GM18873 (cell line): Measurements from ENCODE around the gene NYNRIN.
A peak's percentile ranks its signal among the peaks of the same experiment; 100 is the strongest.
"Not testable (repeated sequence)": the region's sequence is repeated elsewhere in the genome, so short reads cannot be mapped to it uniquely, and the experiment has no call there.

Experiments used
- ATAC-seq: cut with Tn5 transposase; IDR thresholded peaks from one replicate; pipeline ENCODE4 v1.9.1; 2021; ENCODE audit warnings: mild to moderate bottlenecking, moderate library complexity, moderate number of reproducible peaks; ENCODE audit not compliant: unreplicated experiment, low FRiP score

The NYNRIN gene

DNA sequence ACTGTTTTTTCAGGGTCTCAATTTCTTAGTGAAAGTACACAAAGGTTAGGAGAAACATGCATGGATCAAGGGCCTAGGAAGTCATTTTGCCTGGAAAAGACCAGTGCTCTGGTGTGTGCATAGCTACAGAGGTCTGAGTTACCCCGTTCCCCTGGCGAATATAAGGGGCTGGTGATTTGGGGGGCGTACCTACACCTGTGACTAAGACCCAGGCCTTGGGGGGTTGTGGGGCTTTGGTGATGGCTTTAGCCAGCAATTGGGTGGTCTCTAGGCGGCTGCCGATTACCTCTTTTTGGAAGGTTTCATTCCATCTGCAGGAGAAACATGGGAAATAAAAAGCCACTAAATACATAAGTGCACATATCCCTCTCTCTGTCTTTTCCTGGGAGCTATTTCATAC, 42.7 kb downstream of the NYNRIN start:
- ATAC-seq: no peak

DNA sequence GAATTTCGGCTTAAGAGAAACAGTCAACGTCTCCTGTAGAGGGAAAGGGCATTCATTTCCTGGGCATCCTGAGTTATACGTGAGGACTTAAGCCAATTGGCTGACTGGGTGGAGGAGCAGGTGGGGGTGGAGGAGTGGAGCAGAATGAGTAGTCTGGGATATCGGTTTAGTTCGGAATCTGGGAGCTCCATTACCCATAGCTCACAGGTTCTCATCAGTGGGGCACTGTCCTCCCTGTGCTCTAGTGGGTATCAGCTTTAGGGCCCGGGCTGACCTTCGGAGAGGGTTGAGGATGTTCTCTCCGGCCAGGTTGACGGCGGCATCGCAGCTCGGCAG, 43.1 kb downstream of the NYNRIN start:
- ATAC-seq: no peak

DNA sequence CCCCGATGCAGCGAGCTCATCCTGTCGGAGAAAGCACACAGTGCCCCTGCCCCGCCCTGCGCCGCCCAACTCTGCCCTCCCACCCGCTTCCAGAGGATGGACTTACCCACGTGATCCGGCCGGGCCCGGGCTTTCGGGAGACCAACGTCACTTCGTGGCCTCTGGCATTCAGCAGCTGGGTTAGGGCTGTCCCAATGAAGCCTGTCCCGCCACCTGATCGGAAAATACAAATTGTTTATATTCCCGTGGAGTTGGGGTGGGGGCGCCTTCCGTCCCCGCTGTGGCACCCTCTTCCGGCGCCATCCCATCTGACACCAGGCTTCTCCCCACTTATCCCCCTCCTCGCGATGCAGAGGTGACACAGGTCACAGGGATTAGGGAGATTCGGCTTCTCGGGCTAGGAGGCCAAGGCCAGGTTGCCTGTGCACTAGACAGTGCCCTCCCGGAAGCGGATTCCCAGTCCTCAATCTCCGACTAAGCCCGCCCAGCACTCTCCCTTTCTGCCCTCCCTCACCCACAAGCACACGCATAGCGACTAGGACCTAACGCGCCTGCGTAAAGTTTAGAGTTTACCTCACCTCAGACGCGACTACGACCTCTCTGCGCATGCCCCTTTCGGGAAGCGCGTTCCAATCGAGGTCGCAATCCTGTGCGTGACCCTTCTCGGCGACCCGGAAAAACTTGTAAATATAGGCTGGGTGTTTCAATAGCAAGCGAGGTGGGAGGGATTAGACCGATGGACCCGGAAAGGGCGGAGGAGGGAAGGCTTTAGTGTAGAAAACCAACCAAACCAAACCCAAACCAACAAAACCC, 43.6 kb downstream of the NYNRIN start, which contains the start of gene SDR39U1:
SDR39U1 (minus strand) TSS at position 537 of the 813 bp plus-strand sequence; CDS start at position 530, 7 bp downstream.
- peak; percentile 94 for ATAC-seq

DNA sequence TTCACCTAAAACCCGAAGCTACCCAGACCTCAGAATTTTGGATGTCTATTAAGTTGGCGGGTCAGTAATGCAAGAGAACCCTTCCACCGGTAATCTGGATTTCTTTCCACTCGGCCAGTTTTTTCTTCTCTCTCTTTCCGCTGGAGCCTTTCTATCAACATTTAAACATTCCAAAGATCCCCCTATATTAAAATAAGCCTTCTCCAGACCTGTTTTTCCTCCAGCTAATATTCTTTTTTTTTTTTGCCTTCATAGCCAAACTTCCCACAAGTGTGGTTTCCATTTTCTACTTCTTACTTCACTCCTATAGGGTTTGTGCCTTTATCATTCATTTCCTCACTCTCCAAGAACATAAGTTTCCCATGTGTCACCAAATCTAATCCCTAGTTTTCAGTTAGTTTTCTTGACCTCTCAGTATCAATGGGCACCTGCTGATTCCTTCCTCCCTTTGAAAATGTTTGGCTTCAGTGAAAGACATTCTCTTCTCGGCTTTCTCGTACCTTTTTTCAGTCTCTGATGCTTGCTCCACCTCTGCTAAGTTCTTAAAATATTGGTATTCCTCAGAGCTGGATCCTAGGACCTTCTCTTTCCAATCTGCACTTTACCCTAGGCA, 44.4 kb downstream of the NYNRIN start:
- no peak for ATAC-seq

DNA sequence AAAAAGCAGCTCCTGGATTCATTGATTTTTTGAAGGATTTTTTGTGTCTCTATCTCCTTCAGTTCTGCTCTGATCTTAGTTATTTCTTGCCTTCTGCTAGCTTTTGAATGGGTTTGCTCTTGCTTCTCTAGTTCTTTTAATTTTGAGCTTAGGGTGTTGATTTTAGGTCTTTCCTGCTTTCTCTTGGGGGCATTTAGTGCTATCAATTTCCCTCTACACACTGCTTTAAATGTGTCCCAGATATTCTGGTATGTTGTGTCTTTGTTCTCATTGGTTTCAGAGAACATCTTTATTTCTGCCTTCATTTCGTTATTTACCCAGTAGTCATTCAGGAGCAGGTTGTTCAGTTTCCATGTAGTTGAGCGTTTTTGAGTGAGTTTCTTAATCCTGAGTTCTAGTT, 52.0 kb downstream of the NYNRIN start:
- not testable (repeated sequence) for ATAC-seq

DNA sequence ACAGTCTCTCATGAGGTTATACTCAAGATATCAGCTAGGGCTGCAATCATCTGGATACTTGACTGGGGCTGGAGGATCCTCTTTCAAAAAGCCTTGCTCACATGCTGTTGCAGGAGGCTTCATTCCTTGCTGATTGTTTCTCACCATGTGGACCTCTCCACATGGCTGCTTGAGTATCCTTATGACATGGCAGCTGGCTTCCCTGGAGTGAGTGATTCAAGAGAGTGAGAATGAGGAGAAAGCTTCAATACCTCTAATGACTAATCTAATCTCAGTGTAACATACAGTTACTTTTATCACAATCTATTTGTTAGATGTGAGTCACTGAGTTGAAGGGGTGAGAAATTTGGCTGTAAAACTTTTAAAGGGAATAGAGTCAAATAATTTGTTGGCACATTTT, 58.2 kb downstream of the NYNRIN start:
- ATAC-seq: no peak

DNA sequence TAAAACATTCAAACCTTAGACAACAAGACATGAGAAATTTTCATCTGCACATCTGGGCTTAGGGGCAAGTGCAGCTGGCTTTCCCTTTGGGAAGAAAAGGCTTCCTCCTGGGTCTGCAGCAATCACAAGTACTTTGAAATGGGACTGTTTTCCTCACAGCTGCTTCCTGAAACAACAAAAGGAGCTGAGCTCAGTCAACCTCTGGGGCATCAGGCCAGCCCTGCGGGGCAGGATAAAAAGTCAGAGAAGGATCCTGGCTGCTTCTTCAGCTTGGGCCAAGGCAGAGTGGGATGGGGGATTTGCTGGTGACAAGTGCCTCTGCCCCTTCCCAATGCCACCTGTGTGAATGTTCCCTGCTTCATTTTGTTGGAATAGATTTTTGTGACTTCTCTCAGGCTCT, 59.9 kb downstream of the NYNRIN start:
- ATAC-seq: no peak

DNA sequence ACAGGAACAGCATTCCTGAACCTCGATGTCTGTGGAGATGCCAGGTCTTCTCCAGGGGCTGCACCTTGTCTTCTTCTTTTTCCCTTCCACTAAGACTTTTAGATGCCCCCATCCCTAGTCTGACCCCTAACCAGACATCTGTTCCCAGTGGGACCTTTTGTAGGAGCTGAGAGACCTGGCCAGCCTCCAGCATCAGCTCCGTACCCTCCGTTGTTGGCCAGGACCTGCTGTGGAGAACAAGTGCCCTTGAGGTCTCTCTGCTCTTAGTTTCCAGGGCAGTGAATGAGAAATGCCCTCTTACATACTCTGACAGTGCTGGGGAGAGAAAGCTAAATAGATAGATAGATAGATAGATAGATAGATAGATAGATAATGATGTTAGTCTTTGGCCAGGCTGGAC, 60.5 kb downstream of the NYNRIN start:
- ATAC-seq: no peak

DNA sequence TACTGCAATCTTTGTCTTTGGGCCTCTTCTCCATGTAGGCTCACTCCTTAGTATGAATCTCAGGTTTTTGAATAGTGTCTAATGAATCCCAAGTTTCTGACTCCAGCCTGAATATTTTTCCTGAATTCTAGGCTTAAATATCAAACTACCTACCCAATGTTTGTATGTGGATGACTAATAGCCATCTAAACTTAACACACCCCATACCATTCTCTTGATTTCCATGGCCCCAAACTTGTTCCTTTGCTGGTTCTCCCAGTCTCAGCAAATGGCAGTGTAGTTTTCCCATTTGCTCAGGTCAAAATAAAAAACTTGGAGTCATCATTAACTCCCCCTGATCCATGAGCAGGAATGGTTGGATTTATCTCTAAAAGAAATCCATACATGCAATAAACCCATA, 62.5 kb downstream of the NYNRIN start:
- ATAC-seq: no peak

DNA sequence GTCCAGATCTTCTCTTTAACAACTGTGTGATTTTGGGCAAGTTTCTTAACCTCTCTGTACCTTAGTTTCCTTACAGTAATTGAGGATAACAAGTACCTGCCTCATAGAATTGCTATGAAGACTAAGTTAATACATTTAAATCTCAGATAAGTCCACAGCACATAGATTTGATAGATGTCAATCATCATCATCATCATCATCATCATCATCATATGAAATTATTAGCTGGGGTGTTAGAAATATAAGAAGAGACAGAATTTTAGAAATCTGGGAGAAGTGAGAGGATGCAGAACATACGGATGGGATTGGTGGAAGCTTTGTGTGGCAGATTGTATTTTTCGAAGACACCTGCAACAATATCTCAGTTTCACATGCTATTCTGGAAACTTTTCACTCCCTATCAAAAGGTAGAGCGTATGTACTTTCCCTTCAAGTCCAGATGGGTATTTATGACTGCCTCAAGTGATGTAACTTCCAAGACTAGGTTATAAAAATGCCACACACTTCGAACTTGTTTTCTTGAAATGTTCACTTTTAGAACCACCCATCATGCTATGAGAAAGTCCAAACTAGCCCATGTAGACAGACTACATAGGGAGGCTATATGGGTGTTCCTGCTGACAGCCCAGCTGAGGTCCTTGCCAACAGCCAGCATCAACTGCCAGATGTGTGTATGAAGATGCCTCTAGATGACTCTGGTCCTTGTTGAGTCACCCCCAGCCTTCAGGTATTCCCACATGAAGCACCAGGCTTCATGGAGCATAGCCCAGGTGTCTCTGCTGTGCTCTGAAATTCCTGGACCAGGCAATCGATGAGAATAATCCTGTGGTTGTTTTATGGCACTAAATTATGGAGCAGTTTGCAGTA, 64.4 kb downstream of the NYNRIN start:
- ATAC-seq: no peak

DNA sequence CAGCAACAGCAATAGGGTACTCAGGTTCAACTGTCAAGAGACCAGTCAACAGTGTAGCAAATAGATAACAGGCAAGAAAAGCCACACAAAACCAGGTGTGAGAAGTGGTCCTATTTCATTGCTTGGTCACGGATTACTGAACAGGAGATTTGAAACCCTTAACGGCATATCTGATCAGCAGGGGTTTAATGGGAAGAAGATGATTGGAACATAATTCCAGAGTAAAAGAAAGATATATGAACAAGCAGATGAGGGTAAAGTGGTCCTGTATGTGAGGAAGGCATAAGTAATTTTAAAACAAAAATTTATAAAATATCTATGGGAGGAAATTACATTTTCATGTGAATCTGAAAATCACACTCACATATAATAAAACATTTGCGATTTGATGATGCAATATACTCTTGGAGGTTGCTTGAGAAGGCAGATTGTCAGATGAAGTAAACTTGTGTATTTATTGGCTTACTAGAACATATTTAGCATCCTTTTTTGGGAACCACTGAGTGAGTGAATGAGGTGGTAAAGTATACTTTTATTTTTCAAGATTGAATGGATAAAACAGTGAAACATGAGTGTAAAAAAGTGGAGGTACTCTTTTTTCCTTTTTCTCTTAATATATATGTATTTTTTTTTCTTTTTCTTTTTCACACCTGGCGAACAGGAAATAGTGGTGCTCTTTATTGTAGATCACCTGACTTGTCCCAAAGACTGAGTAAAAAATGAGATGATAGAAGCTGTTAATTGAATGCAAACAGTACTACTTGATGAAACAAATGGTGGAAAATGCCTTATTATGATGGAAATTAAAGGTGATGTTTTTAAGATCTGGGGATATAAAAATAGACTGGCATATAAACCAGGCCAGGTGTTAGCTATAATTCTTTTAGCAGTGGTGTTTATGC, 65.3 kb downstream of the NYNRIN start:
- no peak for ATAC-seq

DNA sequence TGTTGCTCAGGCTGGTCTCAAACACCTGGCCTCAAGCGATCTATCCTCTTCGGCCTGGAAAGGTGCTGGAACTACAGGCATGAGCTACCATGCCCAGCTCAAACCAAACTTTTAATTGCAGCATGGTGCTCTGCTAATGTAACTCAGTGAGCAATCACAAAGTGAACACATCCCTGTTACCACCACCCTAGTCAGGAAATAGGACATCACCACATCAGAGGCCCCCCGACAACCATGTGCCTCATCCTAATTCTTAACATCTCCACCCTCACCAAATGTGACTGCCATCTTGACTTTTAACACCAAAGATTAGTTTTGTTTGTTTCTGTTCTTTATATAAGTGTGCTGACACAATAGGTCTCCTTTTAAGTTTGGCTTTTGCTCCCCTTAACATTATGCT, 66.6 kb downstream of the NYNRIN start:
- ATAC-seq: no peak

DNA sequence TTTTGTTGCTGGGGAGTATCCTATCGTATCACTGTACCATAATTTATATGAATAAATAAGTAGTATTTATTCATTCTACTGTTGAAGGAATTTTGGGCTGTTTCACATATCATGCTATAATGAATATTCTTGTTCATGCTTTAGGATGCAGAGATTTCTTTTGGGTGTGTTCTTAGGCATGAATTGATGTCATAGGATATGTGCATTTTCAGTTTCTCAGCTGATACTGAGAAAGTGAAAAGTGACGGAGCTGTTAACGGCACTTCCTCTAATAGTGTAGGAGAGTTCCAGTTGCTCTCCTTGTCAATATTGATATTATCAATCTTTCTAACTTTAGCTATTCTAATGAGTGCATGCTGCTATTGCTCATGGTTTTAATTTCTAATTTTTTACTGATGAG, 67.0 kb downstream of the NYNRIN start:
- no peak for ATAC-seq
